ENCODE results near the gene TMEM39A.

- TF ChIP-seq CTCF (IDR thresholded peaks at IDR 0.05; ENCODE audit: low read depth, low read length, missing input control) (no peak), JUND (IDR thresholded peaks at IDR 0.05) (no peak), REST (IDR thresholded peaks at IDR 0.05) (no peak), RXRA (IDR thresholded peaks at IDR 0.05) (no peak), SP1 (IDR thresholded peaks at IDR 0.05) (no peak), MAX (IDR thresholded peaks at IDR 0.05) (no peak), RAD21 (IDR thresholded peaks at IDR 0.05) (no peak), ZBTB33 (IDR thresholded peaks at IDR 0.05) (no peak), FOXA1 (IDR thresholded peaks at IDR 0.05) (no peak), EGR1 (IDR thresholded peaks at IDR 0.05; ENCODE audit: low read depth in 2 of 2) (no peak), ATF3 (IDR thresholded peaks at IDR 0.05) (no peak)
These were observed 44.0 kb upstream of the TMEM39A start for GRCh38 chr3:119507404-119507803.

Measured in liver (tissue), 3 donors.